Superior temporal gyrus (tissue), 1 donor: ENCODE data around the gene RPP30.
"Not testable (repeated sequence)": the region's sequence is repeated elsewhere in the genome, so short reads cannot be mapped to it uniquely, and the experiment has no call there.

Source experiments
- DNase-seq: peaks from one replicate; pipeline ENCODE4 v3.0.0-alpha.2; 2016; ENCODE audit errors: extremely low spot score

The RPP30 gene

DNA sequence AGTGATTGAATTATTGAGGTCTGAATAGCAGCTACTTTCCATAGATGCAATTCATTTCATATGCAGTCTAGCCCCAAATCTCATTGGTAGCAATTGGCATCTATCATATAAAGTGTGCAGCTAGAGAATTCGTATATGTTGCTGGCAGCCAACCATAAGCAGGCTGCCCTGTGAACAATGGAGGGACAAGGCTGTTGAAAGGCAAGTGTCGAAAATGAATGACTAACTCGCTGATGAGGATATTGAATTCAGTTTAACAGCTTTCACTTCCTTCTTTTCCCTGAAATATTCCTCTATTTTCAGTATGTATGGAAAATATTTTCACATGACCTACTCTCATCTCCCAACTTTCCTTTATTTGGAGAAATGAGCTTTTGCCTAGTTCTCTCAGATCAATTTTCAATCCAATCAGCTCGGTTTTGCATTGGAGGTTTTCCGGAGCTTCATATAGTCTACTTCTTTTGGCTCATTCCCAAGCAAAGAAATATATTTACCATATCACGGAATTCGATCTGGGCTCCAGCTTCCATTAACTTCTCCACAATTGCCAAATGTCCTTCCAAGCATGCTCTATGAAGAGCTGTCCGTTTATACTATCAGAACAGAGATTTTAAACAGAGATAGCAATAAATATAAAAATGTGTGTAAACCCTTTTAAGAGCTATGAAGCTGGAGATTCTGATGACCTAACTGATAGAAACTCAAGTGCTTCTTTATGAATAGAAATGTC, 45.6 kb downstream of the RPP30 start:
- DNase-seq = no peak

DNA sequence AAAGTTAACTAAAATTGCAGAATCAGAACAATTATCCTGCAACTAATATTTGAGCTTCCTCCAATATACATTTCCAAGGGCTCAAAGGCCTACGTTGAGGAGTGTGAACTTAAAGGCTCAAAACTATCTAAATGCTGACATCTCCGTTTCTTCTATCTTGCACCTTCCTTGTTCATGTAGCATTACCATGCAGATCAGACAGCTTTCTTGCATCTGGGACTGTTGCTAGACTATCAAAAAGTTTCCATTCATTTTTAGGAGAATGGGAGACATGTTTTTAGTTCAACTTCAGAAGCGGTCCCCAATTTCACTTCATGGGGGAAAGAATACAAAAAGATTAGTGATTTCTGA, 46.2 kb downstream of the RPP30 start:
- DNase-seq = no peak

DNA sequence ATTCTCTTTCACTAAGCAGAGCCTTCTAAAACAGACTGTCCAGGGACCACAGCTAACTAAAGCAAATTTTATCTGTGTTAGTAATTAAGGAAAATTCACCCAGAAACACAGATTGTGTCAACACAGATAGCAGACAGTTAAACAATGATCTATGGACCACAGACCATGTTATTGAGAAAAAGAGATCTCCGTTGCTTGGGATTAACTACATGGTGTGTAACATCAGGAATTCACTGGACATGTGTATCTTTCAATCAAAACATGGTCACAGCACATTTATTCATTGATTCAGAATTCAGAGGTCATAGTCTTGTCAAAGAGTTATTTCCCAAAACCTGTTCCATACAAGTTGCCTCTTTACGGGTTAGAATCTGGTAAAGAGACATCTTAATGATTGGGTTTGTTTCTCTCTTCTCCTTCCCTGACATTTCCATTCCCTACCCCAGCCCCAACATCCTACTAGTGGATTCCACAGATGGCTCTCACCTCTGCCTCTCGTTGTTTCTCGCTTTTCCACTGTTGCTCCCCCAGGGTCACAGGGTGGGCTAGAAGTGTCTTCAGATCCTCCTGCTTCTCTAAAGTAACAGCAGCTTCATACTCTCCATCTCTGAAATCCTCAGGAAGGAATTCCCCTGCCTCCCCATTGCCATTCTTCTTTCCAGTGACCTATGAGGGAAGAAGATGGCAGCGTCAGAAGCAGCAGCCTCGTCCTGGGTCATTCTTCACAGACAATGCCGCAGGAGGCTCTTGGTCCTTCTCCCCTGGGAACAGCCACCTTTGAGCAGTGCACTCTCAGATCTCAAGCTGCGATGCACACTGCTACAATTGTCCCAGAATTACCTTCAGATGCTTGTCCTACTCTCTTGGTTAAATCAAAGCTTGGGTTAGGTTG, 48.2 kb downstream of the RPP30 start:
- DNase-seq = no peak

DNA sequence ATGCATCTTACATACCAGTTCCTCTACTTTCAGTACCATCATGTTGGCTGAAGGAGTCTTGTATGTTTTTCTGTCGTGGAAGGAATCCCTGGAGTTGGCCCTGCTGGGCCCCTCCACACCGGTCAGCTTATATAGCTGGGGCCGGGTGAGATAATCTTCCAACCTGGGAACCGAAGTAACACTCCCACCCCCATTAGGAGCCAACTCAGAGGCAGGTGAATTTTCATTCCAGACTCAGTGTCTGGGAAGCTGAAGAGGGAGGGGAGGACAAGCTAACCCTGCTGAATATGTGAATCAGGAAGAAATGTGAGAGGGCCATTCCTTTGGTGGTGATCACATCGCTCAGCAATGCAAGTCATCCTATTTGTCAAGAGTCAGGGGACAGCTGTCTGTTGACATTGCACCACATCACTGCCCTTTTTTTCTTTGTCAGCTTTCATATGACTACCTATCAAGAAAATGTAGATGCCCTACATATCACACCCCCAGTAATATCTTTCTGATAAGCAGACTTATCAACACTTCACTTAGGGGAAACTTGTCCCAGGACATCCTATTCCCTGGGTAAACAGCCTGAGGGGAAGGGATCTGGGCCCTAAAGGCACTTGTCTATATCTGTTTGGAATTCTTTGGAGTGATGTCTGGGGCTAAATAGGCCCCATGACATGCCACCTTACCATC, 49.4 kb downstream of the RPP30 start, which contains the start of gene ANKRD1:
TSS of gene ANKRD1 (minus strand) at position 102 of the 681 bp plus-strand sequence. CDS start at position 42, 60 bp downstream.
- DNase-seq = no peak

DNA sequence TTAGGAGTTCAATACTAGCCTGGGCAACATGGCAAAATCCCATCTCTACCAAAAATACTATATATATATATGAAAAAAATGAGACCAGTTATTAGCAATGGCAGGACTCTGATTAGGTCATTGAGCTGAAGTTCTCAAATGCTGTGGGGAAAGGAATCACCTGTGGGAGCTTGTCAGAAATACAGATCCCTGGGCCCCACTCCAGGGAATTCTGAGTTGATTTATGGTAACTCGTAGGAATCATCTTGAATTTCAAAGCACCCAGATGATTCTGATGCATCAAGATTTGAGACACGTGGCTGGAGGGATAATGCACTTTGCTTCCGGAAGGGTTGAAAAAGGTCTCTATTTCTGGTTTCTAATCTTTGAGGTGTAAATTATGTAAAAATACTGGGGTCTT, 50.1 kb downstream of the RPP30 start:
- no peak for DNase-seq

DNA sequence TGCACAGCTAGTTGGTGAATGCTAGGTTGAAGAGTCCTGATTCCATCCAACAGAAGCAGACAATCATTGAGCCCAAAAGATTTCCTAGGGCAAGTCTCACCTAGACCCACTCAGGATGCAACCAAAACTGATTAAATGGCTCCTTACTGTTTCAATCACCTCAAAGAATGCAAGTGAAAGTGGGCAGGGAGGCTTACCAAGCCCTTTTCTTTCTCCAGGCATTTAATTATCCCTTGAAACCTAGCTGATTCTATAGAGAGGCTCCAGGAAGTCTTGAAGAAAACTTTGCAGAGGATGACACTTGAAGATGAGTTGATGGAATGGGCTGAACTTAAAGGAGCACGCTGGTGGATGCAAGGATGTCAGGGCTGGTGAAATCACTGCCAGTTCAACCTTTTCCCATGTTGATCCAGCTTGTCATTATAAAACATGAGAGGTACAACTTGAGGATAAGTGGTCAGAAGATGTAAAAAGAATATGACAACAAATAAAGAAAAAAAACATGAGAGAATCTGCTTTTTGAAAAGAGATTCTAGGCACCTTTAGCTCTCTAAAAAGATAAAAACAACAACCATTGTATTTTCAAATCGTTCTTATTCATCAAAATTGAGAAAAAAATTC, 51.4 kb downstream of the RPP30 start:
- DNase-seq = no peak

DNA sequence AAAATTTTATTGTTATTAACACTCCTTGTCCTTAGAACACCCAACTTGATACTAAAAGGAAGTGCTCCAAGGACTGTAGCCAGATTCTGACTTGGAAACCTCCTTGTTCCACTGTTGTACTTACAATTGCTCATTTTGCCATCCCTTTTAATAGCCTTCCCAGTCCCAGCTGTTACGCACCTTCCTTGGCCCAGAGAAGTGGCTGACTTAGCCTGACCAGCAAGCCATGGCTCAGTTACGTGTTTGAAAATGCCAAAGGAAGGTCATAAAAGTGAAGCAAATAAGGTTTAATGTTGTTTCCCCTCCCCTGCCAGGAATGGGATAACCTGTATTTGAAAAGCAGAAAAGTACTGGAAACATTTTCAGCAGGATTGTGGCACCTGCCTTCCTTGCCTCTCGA, 52.8 kb downstream of the RPP30 start:
- no peak for DNase-seq

DNA sequence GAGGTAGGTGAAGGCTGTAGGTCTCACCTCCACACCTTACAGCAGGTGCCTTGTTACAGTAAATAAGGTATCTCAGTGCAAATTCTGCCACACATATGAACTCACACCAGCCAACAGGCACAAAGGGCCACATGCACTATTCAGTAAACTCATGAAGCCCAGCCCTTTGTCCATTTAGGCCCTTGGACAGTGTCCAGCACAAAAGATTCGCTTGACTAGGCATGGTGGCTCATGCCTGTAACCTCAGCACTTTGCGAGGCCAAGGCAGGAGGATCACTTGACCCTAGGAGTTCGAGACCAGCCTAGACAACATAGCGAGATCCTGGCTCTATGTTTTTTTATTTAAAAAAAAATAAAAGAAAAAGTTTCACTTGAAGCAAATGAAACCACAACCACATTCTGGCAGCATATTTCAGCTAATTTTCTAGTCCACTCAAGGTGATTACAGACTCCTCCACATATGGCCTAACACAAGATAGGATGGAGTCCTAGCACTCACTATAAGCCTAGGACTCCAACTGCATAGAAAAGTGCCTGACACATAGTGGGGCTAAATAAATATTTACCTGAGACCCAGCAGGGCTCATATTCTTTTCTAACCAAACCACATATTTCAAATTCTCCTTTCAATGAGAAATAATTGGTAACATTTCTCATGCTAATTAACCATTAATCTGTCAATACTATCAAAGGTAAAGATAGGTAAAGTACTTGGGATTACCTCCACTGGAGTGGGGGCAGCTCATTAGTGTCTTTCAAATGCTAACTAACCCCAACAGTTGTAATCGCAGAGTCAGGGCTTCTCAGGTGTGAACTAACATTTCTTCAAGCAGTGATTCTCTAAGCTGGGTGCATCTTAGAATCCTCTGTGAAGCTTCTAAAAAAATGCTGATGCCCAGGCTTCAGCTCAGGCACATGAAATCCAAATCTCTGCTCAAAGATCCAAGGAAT, 53.6 kb downstream of the RPP30 start:
- DNase-seq = no peak

DNA sequence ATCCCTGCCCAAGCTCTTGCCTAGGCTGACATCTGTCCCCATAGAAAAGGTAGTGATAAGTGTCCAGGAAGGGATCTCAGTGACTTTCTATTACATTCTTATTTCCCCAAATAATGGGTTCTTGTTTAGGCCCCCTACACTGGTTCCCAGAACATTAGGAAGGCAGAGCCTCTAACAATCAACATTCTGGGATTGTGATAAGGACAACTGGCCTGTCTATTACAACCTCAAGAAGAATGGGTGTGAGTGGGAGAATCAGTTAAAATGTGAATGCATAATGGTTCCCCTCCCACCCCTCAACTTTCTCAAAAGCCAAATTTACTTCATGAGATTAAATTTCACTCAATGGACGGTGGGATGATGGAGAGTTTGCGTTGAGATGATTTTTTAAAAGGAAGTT, 55.5 kb downstream of the RPP30 start:
- no peak for DNase-seq

DNA sequence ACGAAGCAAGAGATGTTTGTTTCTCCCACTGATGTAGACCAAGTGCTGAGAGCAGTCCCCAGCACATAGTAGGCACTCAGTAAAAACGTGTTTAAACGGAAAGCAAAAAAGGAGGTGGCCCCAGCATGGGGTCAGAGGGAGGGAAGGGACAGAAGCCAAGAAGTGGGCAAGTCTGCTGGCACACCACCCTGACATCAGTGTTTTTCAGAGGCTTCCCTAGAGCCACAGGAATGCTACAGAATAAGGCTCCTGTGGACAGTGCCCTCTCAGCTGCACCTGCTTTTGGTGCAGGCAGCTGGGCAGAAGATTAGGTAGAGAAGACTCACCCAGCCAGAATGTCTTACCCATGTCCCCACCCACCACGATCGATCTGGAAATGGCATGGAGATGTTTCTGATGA, 57.4 kb downstream of the RPP30 start:
- DNase-seq = no peak

DNA sequence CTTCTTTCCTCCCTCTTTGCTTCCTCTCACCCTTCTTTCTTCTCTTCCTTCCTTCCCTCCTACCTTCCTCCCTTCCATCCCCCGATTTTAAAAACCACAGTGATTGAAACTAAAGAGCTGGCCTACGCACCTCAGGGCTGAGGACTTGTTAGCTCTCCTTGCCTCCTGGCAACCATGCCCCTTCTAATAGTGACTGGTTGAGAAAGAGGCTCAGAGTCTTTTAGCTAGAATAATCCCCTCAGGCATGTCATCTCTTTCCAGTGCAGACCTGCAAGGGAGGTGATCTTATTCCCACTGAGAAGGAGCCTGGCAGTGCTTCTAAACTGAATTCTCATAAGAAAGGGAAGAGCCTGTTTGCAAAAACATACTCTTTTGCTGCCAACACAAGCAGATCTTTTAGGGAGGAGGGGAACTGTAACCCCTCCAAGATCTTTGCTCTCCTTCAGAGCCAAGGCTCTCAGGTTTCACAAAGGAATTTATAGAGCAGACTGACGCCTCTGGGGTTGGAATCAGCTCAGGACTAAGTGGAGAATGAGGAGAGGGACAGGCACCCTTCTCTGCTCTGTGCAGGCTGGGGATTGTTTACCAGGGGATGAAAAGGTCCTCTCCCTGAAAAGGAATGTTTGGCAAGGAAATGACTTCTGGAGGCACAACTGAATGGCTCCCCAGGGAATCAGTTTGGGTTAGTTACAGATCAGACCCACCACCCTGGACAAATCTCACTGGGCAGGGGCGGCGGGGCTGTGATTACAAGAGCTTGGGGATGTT, 58.5 kb downstream of the RPP30 start:
- no peak for DNase-seq

DNA sequence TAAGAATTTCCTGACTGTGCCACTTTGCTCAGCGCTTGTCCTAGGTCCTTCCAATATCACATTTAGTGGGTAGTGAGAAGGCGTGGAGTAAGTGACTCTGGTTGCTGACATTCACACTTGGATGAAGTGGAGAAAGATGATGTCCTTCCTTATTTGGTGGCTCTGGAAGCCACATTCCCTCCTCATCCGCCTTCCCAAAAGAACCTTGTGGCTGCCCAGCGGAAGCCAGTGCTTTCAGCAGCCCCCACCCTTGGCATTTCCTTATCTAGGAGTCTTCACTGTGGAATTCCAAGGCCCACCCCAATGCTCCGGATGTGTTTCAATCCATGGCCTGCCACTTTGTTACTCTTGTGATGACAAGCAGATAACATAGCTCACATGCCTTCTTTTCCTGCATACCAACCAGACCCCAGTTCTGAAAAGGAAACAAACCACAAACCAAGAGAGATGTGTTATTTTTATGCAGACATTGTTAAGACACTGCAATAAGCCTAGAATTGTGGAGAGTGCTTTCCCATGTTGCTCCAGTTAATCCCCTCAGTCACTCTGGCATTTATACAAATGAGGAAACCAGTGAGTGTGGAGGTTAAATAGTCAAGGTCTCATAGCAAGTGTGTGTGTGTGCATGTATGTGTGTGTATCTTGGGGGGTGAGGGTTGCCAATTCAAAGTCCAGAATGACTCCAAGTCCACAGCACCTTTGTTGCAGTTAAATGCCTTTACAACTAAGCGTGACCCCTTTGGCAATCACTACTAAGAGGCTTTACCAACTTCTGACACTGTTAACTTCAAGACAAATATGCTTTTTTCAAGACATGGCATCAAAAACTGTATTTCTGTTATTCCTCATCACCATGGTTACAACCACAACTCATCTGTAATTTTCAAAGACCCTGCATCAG, 59.4 kb downstream of the RPP30 start:
- no peak for DNase-seq

DNA sequence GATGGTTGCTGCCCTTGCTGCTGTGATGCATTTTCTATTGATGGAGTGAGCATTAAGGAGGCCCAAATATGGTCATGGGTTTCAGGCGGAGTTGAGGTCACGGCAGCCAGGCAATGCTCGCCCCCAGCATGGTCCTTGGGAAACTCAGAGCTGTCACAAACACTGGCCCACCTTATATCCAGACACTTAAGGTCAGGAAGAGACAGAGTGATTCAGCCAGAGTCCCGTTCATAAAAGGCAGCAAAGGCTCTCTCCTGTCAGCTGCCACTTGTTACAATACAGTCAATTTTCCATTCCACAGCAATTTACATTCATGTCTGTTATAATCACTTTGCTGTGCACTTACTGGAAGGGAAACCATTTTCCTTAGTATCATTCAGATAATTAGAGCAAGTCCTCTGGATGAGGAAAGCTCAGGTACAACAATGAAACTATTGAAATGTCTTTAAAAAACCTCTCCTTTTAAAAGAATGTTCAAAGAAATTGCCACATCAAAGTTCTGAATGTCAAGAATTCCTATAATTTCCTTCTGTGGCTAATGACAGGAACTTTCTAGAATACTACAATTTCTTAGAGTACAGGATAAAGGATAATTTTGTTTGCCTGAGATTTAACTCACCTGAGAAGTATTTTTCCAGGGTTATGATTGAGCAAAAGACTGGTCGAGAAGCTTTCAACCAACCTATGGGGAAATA, 64.0 kb downstream of the RPP30 start:
- no peak for DNase-seq

DNA sequence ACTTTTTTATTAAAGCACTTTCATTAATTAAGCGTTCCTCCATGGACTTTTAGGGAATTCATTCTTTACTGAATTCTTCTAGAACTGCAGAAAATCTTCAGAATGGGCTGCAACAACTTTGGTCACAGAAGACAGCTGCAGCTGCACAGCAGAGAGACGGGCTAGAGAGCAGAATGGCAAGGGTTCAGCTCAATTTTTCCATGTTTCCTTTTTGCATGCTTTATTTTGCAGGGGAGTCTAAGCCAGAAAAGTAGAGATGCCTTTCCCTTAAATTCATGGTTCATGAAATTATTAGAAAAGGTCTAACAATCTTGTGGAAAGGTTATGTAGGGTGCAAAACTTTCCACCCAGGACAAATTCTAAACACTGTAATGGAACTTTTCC, 64.5 kb downstream of the RPP30 start:
- DNase-seq = no peak

DNA sequence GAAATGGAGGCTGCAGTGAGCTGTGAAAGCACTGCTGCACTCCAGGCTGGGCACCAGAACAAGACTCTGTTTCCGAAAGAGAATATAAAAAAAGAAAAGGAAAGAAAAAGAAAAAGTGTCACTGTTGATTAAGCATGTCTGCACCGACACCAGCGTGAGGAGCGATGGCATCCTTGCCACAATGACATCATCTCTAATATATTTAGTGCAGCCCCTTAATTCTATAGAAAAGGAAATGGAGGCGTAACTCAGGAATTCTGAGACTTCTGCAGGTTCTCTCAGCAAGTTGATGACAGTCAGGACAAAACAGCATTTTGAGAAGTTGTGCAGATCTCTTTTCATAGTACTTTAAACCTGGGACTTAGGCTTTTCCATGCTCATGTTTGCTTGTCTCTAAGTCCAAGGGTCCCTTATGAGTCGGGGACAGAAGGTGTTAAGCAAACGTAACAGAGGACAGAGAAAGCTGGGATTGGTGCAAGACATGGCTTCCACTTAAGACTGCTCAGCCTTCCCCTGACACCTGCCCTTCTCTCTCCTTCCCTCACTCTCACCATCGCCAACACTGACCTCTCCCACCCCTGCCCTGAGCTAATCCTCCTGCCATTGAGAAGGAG, 66.0 kb downstream of the RPP30 start:
- no peak for DNase-seq

DNA sequence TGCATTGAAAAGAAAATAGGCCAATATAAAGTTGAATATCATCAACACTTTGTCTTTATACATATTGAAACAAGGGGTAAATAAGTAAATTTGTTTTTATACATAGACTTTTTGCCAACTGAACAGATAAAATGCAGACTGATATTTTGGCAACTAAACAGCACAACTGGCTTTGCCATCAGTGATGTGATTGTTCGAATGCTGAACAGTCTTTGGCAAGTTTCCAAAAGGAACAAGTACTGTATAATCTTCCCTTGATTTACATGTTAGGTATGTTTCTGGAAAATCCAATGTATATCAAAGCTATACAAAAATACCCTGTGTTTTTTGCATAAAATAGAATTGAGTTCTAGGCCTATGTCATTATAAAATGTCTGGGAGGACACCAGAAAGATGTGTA, 67.3 kb downstream of the RPP30 start:
- peak; percentile 57 for DNase-seq

DNA sequence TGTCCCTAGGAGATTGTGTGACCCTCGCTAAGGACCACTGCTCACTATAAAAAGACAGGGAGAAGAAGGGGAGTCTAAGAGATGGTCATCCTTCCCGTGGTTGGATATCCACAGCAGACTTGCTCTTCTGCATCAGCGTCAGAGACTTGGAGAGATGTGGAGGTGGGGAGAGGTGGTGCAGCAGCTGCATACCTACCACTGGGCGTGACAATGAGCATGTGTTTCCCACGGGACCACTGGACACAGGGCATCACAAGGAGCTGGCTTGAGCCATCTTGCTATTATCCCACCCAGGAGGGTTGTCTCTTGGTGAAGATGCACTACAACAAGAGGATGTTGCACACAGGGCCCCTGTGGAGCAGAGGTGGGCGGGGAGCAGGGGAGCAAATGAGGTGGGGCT, 67.9 kb downstream of the RPP30 start:
- DNase-seq = no peak

DNA sequence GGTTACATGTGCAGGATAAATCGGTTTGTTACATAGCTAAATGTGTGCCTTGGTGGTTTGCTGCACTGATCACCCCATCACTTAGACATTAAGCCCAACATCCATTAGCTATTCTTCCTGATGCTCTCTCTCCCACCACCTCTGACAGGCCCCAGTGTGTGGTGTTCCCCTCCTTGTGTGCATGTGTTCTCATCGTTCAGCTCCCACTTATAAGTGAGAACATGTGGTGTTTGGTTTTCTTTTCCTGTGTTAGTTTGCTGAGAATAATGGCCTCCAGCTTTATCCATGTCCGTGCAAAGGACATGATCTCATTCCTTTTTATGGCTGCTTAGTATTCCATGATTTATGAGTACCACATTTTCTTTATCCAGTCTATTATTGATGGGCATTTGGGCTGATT, 71.2 kb downstream of the RPP30 start:
- DNase-seq = not testable (repeated sequence)
